ENCODE data around the gene HIVEP3.

GRCh38 chr1:41734201-41734970 is 184.3 kb downstream of the HIVEP3 start:
- TF ChIP-seq RFX5 (IDR thresholded peaks at IDR 0.05; ENCODE audit: low read length) (no peak), CTCF (IDR thresholded peaks at IDR 0.05) (no peak), POLR2AphosphoS5 (IDR thresholded peaks at IDR 0.05; ENCODE audit: low read depth, low read length) (no peak), CHD2 (IDR thresholded peaks at IDR 0.05; ENCODE audit: low read length, partially characterized antibody) (no peak), GABPA (IDR thresholded peaks at IDR 0.05; ENCODE audit: low read depth) (no peak)
